CD14-positive monocyte (primary cell): ENCODE data around the gene ATAD2B. TPM values are rescaled to one million over a fixed set of nuclear protein-coding genes. Genes with fewer than 3 reads are reported as not detected.

Source experiments
- DNase-seq, 3 donors: peaks; one replicate each; pipeline ENCODE4 v3.0.0-alpha.2; 2011 to 2022
- H2AFZ ChIP-seq: 2 replicates; pipeline ENCODE4 v1.6.0; 2012; ENCODE audit warnings: mild to moderate bottlenecking, low read depth, low read length, inconsistent platforms; ENCODE audit not compliant: insufficient read depth, poor library complexity, severe bottlenecking
- H3K27ac ChIP-seq, 2 donors: 1 replicate in 1 of 2; 2 replicates in 1 of 2; pipeline ENCODE4 v1.5.1; 2012 to 2013; ENCODE audit warnings: low read length in 2 of 2, control low read depth in 1 of 2, inconsistent platforms in 1 of 2, low read depth in 1 of 2, mild to moderate bottlenecking in 1 of 2
- H3K27me3 ChIP-seq, 2 donors: one replicate each; pipeline versions ENCODE4 v1.6.0 to v1.6.1; 2011 to 2013; ENCODE audit warnings: low read length in 2 of 2; ENCODE audit not compliant: control insufficient read depth in 2 of 2, insufficient read depth in 2 of 2
- H3K36me3 ChIP-seq, 2 donors: replicated peaks in 1 of 2; 1 replicate in 1 of 2; 2 replicates in 1 of 2; pipeline versions ENCODE4 v1.5.1 to v1.6.1; 2012 to 2013; ENCODE audit warnings: low read length in 2 of 2, control low read depth in 1 of 2, inconsistent platforms in 1 of 2, mild to moderate bottlenecking in 1 of 2; ENCODE audit not compliant: insufficient read depth in 2 of 2, control insufficient read depth in 1 of 2
- H3K4me1 ChIP-seq, 2 donors: 1 replicate in 1 of 2; 2 replicates in 1 of 2; pipeline versions ENCODE4 v1.5.1 to v1.6.1; 2012 to 2013; ENCODE audit warnings: low read length in 2 of 2, control low read depth in 1 of 2, inconsistent platforms in 1 of 2, mild to moderate bottlenecking in 1 of 2, moderate library complexity in 1 of 2; ENCODE audit not compliant: insufficient read depth in 2 of 2, control insufficient read depth in 1 of 2
- H3K4me2 ChIP-seq: replicated peaks from 2 replicates; pipeline ENCODE3; 2012; ENCODE audit warnings: low read length, moderate library complexity, mild to moderate bottlenecking; ENCODE audit not compliant: poor library complexity, severe bottlenecking; ENCODE audit errors: extremely low read depth
- H3K4me3 ChIP-seq, 3 experiments: fragments of 200-600 bp in 1 of 3; sonication (generic) in 1 of 3; replicated peaks in 1 of 3; 1 replicate in 2 of 3; 2 replicates in 1 of 3; pipeline ENCODE4 v1.5.1; 2011 to 2013; ENCODE audit warnings: low read length in 3 of 3, mild to moderate bottlenecking in 3 of 3, control low read depth in 2 of 3, low read depth in 2 of 3, inconsistent platforms in 1 of 3, moderate library complexity in 1 of 3
- H3K79me2 ChIP-seq: 2 replicates; pipeline ENCODE4 v1.6.0; 2012; ENCODE audit warnings: mild to moderate bottlenecking, control low read depth, inconsistent platforms, low read length, moderate library complexity; ENCODE audit not compliant: insufficient read depth
- H3K9ac ChIP-seq: 2 replicates; pipeline ENCODE4 v1.6.0; 2017; ENCODE audit warnings: low read length, mild to moderate bottlenecking; ENCODE audit not compliant: insufficient read depth, poor library complexity, severe bottlenecking
- H3K9me3 ChIP-seq, 2 donors: replicated peaks in 1 of 2; 1 replicate in 1 of 2; 2 replicates in 1 of 2; pipeline versions ENCODE4 v1.5.1 to v1.6.1; 2012 to 2013; ENCODE audit warnings: low read length in 2 of 2, control low read depth in 1 of 2; ENCODE audit not compliant: control insufficient read depth in 1 of 2, insufficient read depth in 1 of 2
- H4K20me1 ChIP-seq: 2 replicates; pipeline ENCODE4 v1.6.0; 2012; ENCODE audit warnings: mild to moderate bottlenecking, low read length, control low read depth, moderate library complexity; ENCODE audit not compliant: insufficient read depth
- H3K27ac Mint-ChIP-seq, 7 donors: one replicate each; pipeline ENCODE4 v1.8.0; 2020; ENCODE audit warnings: mild to moderate bottlenecking in 7 of 7, mixed read lengths in 7 of 7, moderate library complexity in 6 of 7, inconsistent platforms in 2 of 7
- H3K27me3 Mint-ChIP-seq, 3 donors: one replicate each; pipeline ENCODE4 v1.8.0; 2021 to 2022; ENCODE audit warnings: low read depth in 3 of 3, mild to moderate bottlenecking in 3 of 3, mixed read lengths in 3 of 3, moderate library complexity in 3 of 3, inconsistent platforms in 1 of 3
- H3K36me3 Mint-ChIP-seq, 2 donors: one replicate each; pipeline ENCODE4 v1.8.0; 2020; ENCODE audit warnings: mixed read lengths in 2 of 2, inconsistent platforms in 1 of 2, mild to moderate bottlenecking in 1 of 2
- H3K4me1 Mint-ChIP-seq: one replicate; pipeline ENCODE4 v1.8.0; 2020; ENCODE audit warnings: mild to moderate bottlenecking, mixed read lengths
- H3K4me3 Mint-ChIP-seq, 2 donors: one replicate each; pipeline ENCODE4 v1.8.0; 2020; ENCODE audit warnings: mild to moderate bottlenecking in 2 of 2, mixed read lengths in 2 of 2, moderate library complexity in 1 of 2
- H3K9me3 Mint-ChIP-seq, 7 donors: one replicate each; pipeline ENCODE4 v1.8.0; 2020 to 2022; ENCODE audit warnings: mixed read lengths in 7 of 7, mild to moderate bottlenecking in 6 of 7, moderate library complexity in 6 of 7, inconsistent platforms in 2 of 7
- CTCF ChIP-seq: fragments of 200-600 bp; IDR thresholded peaks from one replicate; pipeline ENCODE4 v1.8.0; 2022; ENCODE audit warnings: antibody characterized with exemption, mild to moderate bottlenecking
- WGBS: methylation state at CpG from one replicate; pipeline ENCODE4 v1.1.5; 2013; ENCODE audit warnings: missing lambda C conversion rate; ENCODE audit not compliant: insufficient coverage; 5-methylcytosine and 5-hydroxymethylcytosine counted together
- intact Hi-C, 2 donors: fragments of 100-400 bp; cut with micrococcal nuclease; formaldehyde crosslinking; loops; one replicate each; pipeline versions ENCODE4 v1.15.0 to v1.15.1; 2023
- polyA plus RNA-seq, 3 donors: library from polyadenylated mRNA; depleted of rRNA in 1 of 3; unstranded in 2 of 3; stranded (reverse) in 1 of 3; fragments of 300-500 nt in 2 of 3; fragments of >200 nt in 1 of 3; fragmentation: Illumina TruSeq in 2 of 3; gene quantifications; 1 replicate in 2 of 3; 2 replicates in 1 of 3; pipeline ENCODE4 v1.2.3, GENCODE V29; 2012 to 2021

Gene ATAD2B
- polyA plus RNA-seq, 3 donors: 4.9 to 12.1 (median 7.2) TPM

- Histone ChIP-seq H2AFZ (no peak overlapping the region), H3K4me2 (no peak overlapping the region), H3K4me1 (no peaks in the 10 kb centered on the region), H3K9me3 (no peaks in the 10 kb centered on the region), H3K36me3 (no peaks in the 10 kb centered on the region), H3K9ac (no peak overlapping the region), H3K27ac (no peak overlapping the region), H3K27me3 (no peaks in the 10 kb centered on the region), H4K20me1 (no peaks in the 10 kb centered on the region), H3K4me3 (no peak overlapping the region), H3K79me2 (peaks cover 42% of the 10 kb centered on the region)
- Mint-ChIP-seq H3K27me3 (no peaks in the 10 kb centered on the region), H3K9me3 (no peaks in the 10 kb centered on the region), H3K4me3 (no peak overlapping the region), H3K4me1 (no peaks in the 10 kb centered on the region), H3K27ac (no peak overlapping the region), H3K36me3 (peaks cover 6 to 16% of the 10 kb centered on the region in 2 donors)
- intact Hi-C loops: loop anchor here in 1 of 2 donors (10.0 kb wide), 1 partner anchor 97 kb away; the partner anchor contains the start of genes FKBP1B and WDCP
- WGBS: no CpG with 5 or more reads among the region's 2 CpGs
- TF ChIP-seq CTCF: no peak
- DNase-seq: no peak
Measured at GRCh38 chr2:23947350-23947749, 20.4 kb upstream of the ATAD2B start.

GRCh38 chr2:23944976-23945375 lies 18.1 kb upstream of the ATAD2B start:
- Histone ChIP-seq H3K36me3 (no peaks in the 10 kb centered on the region), H3K27me3 (no peaks in the 10 kb centered on the region), H3K4me3 (no peak overlapping the region), H3K4me2 (no peak overlapping the region), H2AFZ (no peak overlapping the region), H3K9ac (no peak overlapping the region), H3K9me3 (no peaks in the 10 kb centered on the region), H3K4me1 (peaks cover 9 to 12% of the 10 kb centered on the region in 2 donors), H3K27ac (no peak overlapping the region), H4K20me1 (no peaks in the 10 kb centered on the region), H3K79me2 (peaks cover 54% of the 10 kb centered on the region)
- DNase-seq: no peak
- Mint-ChIP-seq H3K4me3 (no peak overlapping the region), H3K4me1 (peaks cover 11% of the 10 kb centered on the region), H3K27ac (no peak overlapping the region), H3K9me3 (no peaks in the 10 kb centered on the region), H3K36me3 (peaks cover 6 to 14% of the 10 kb centered on the region in 2 donors), H3K27me3 (no peaks in the 10 kb centered on the region)
- intact Hi-C loops: loop anchor here (5.0 to 10.0 kb wide), 2 partner anchors 53 to 100 kb away; partner anchors contain the start of genes FKBP1B (in 1 of the 2) and WDCP (in 1 of the 2)
- TF ChIP-seq CTCF: no peak
